HG02840 (cell line): ENCODE measurements around the gene CFAP251.

Experiments used
- ATAC-seq: cut with Tn5 transposase; IDR thresholded peaks from one replicate; pipeline ENCODE4 v1.9.1; 2021; ENCODE audit warnings: mild to moderate bottlenecking, moderate library complexity, moderate number of reproducible peaks; ENCODE audit not compliant: unreplicated experiment, low FRiP score

CFAP251 gene

GRCh38 chr12:122050706-122051105 lies 132.3 kb downstream of the CFAP251 start:
- no peak for ATAC-seq

GRCh38 chr12:122051231-122051876 lies 133.0 kb downstream of the CFAP251 start:
- no peak for ATAC-seq

- no peak for ATAC-seq
Measured at GRCh38 chr12:122052285-122052684, 133.9 kb downstream of the CFAP251 start.
